GM23248 (cell line): ENCODE measurements around the gene EBF3. TPM values are rescaled to one million over a fixed set of nuclear protein-coding genes. Genes with fewer than 3 reads are reported as not detected.
A peak's percentile ranks its signal among the peaks of the same experiment; 100 is the strongest.

Source experiments
- DNase-seq: peaks from one replicate; pipeline ENCODE4 v3.0.0-alpha.2; 2015
- H2AFZ ChIP-seq: fragments of 200-600 bp; sonication (generic); 2 replicates; pipeline ENCODE4 v1.6.1; 2016; ENCODE audit warnings: antibody characterized with exemption
- H3F3A ChIP-seq: fragments of 200-600 bp; sonication (generic); 2 replicates; pipeline ENCODE4 v1.6.1; 2016; ENCODE audit warnings: mild to moderate bottlenecking, antibody characterized with exemption, mixed run types; ENCODE audit not compliant: insufficient read depth
- H3K27ac ChIP-seq: fragments of 200-600 bp; sonication (generic); 2 replicates; pipeline ENCODE4 v1.5.1; 2016; ENCODE audit warnings: mild to moderate bottlenecking
- H3K27me3 ChIP-seq: fragments of 200-600 bp; sonication (generic); replicated peaks from 2 replicates; pipeline ENCODE4 v1.6.1; 2016; ENCODE audit warnings: mild to moderate bottlenecking; ENCODE audit not compliant: insufficient read depth
- H3K36me3 ChIP-seq: fragments of 200-600 bp; sonication (generic); 2 replicates; pipeline ENCODE4 v1.6.1; 2016; ENCODE audit warnings: low read depth, mild to moderate bottlenecking
- H3K4me1 ChIP-seq: fragments of 200-600 bp; sonication (generic); 2 replicates; pipeline ENCODE4 v1.6.1; 2016; ENCODE audit warnings: mild to moderate bottlenecking; ENCODE audit not compliant: insufficient read depth
- H3K4me2 ChIP-seq: fragments of 200-600 bp; sonication (generic); one replicate; pipeline ENCODE4 v1.6.1; 2016; ENCODE audit warnings: mild to moderate bottlenecking; ENCODE audit not compliant: unreplicated experiment
- H3K4me3 ChIP-seq: fragments of 200-600 bp; sonication (generic); 2 replicates; pipeline ENCODE4 v1.5.1; 2016; ENCODE audit warnings: mild to moderate bottlenecking
- H3K79me2 ChIP-seq: fragments of 200-600 bp; sonication (generic); 2 replicates; pipeline ENCODE4 v1.6.1; 2016; ENCODE audit warnings: mild to moderate bottlenecking; ENCODE audit not compliant: insufficient read depth
- H3K9ac ChIP-seq: fragments of 200-600 bp; sonication (generic); 2 replicates; pipeline ENCODE4 v1.6.1; 2016; ENCODE audit warnings: mild to moderate bottlenecking
- H3K9me2 ChIP-seq: fragments of 200-600 bp; sonication (generic); 2 replicates; pipeline ENCODE4 v1.6.1; 2016; ENCODE audit warnings: mixed run types, mild to moderate bottlenecking, moderate library complexity; ENCODE audit not compliant: insufficient read depth
- H3K9me3 ChIP-seq: fragments of 200-600 bp; sonication (generic); one replicate; pipeline ENCODE4 v1.6.1; 2017; ENCODE audit warnings: low read depth
- H4K20me1 ChIP-seq: fragments of 200-600 bp; sonication (generic); 2 replicates; pipeline ENCODE4 v1.6.0; 2016; ENCODE audit not compliant: insufficient read depth
- EZH2 ChIP-seq: fragments of 200-600 bp; sonication (generic); IDR thresholded peaks from 2 replicates; pipeline ENCODE4 v1.6.1; 2018; ENCODE audit warnings: antibody characterized with exemption, mild to moderate bottlenecking; ENCODE audit not compliant: insufficient read depth, poor library complexity, severe bottlenecking
- EZH2phosphoT487 ChIP-seq: fragments of 200-600 bp; sonication (generic); IDR thresholded peaks from 2 replicates; pipeline ENCODE4 v1.6.1; 2018; ENCODE audit warnings: antibody characterized with exemption, moderate library complexity, mild to moderate bottlenecking, low read depth; ENCODE audit not compliant: insufficient read depth
- WGBS, 2 experiments: methylation state at CpG; one replicate each; pipeline ENCODE4 v1.1.6; 2015 to 2017; ENCODE audit warnings: low lambda C conversion rate in 2 of 2, low coverage in 1 of 2; ENCODE audit errors: missing lambda C conversion rate in 2 of 2; 5-methylcytosine and 5-hydroxymethylcytosine counted together
- in situ Hi-C: fragments of 300-500 bp; cut with MboI; formaldehyde crosslinking; loops from 2 replicates; pipeline ENCODE4 v1.15.0; 2020
- polyA plus RNA-seq: library from polyadenylated mRNA; unstranded; fragments of >200 nt; fragmentation: Nextera tagmentation; extraction: Ambion mirVana; gene quantifications from 2 replicates; pipeline ENCODE4 v1.2.1, GENCODE V29; 2016
- total RNA-seq: library from RNA; depleted of rRNA; stranded (reverse); fragments of >200 nt; shearing (Covaris generic); gene quantifications from 2 replicates; pipeline ENCODE4 v1.2.3, GENCODE V29; 2014

EBF3 gene
- total and polyA plus RNA-seq, 2 experiments from 2014 or later: 0.15 to 0.43 TPM

- in situ Hi-C loops: no loop called here
- no peak overlapping the region for H3K4me2 ChIP-seq
- H4K20me1 ChIP-seq: no peaks in the 10 kb centered on the region
- H3K27me3 ChIP-seq: peaks cover 22% of the 10 kb centered on the region
- H3K9ac ChIP-seq: no peak overlapping the region
- WGBS, 2 experiments: 69% methylated on average over 14 of the region's 14 CpGs
- no peaks in the 10 kb centered on the region for H3K36me3 ChIP-seq
- no peak for DNase-seq
- no peak overlapping the region for H3K27ac ChIP-seq
- no peaks in the 10 kb centered on the region for H3F3A ChIP-seq
- H3K4me3 ChIP-seq: no peak overlapping the region
- H2AFZ ChIP-seq: no peak overlapping the region
- H3K9me2 ChIP-seq: no peaks in the 10 kb centered on the region
- no peaks in the 10 kb centered on the region for H3K79me2 ChIP-seq
- H3K4me1 ChIP-seq: no peaks in the 10 kb centered on the region
- no peak for TF ChIP-seq EZH2phosphoT487
- no peak for TF ChIP-seq EZH2
- H3K9me3 ChIP-seq: no peaks in the 10 kb centered on the region
Measured at GRCh38 chr10:130002606-130003005, 38.5 kb upstream of the EBF3 start.

GRCh38 chr10:130000918-130001317, 36.8 kb upstream of the EBF3 start:
- in situ Hi-C loops: no loop called here
- Histone ChIP-seq H3K27me3 (peaks cover 11% of the 10 kb centered on the region; the same call in 1 of the 2 replicates), H3F3A (no peaks in the 10 kb centered on the region), H2AFZ (no peak overlapping the region), H3K36me3 (no peaks in the 10 kb centered on the region), H3K9me3 (no peaks in the 10 kb centered on the region), H3K4me1 (no peaks in the 10 kb centered on the region), H3K79me2 (no peaks in the 10 kb centered on the region), H3K27ac (no peak overlapping the region), H3K9ac (no peak overlapping the region), H3K9me2 (no peaks in the 10 kb centered on the region), H3K4me3 (no peak overlapping the region), H4K20me1 (no peaks in the 10 kb centered on the region), H3K4me2 (no peak overlapping the region)
- DNase-seq: no peak
- 70 to 83% methylated on average over 4 of the region's 4 CpGs for WGBS, 2 experiments
- TF ChIP-seq EZH2 (no peak), EZH2phosphoT487 (no peak)

DNA sequence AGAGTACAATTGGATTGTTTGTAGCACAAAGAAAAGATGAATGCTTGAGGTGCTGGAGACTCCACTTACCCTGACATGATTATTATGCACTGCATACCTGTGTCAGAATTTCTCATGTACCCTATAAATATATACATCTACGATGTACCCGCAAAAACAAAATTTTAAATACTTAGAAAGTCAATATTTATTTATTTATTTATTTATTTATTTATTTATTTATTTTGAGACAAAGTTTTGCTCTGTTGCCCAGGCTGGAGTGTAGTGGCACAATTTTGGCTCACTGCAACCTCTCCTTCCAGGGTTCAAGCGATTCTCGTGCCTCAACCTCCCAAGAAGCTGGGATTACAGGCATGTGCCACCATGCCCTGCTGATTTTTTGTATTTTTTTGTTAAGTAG, 35.1 kb upstream of the EBF3 start:
- Histone ChIP-seq H3K9ac (no peak overlapping the region), H3K36me3 (no peaks in the 10 kb centered on the region), H3K4me2 (no peak overlapping the region), H3K4me1 (peaks cover 3% of the 10 kb centered on the region), H4K20me1 (no peaks in the 10 kb centered on the region), H3K4me3 (no peak overlapping the region), H3K27me3 (no peaks in the 10 kb centered on the region), H3K9me3 (no peaks in the 10 kb centered on the region), H3K9me2 (no peaks in the 10 kb centered on the region), H3K79me2 (no peaks in the 10 kb centered on the region), H2AFZ (no peak overlapping the region), H3K27ac (no peak overlapping the region), H3F3A (peaks cover 2% of the 10 kb centered on the region; the same call in 1 of the 2 replicates)
- in situ Hi-C loops: no loop called here
- no peak for DNase-seq
- TF ChIP-seq EZH2phosphoT487 (no peak), EZH2 (no peak)
- WGBS, 2 experiments: 68 to 69% methylated on average over 4 of the region's 4 CpGs

- WGBS, 2 experiments: 0 to 12% methylated on average over 1 of the region's 1 CpG
- H3K9me3 ChIP-seq: peaks cover 5% of the 10 kb centered on the region
- no peaks in the 10 kb centered on the region for H3K9me2 ChIP-seq
- peak overlapping the region; percentile 51 for H3K9ac ChIP-seq
- H2AFZ ChIP-seq: no peak overlapping the region
- H3K27ac ChIP-seq: peak overlapping the region; percentile 67
- peak overlapping the region; percentile 46 for H3K4me2 ChIP-seq
- H3K4me1 ChIP-seq: peaks cover 14% of the 10 kb centered on the region
- in situ Hi-C loops: no loop called here
- H3K4me3 ChIP-seq: no peak overlapping the region
- peak; percentile 94 for DNase-seq
- no peaks in the 10 kb centered on the region for H3K36me3 ChIP-seq
- H4K20me1 ChIP-seq: no peaks in the 10 kb centered on the region
- H3K27me3 ChIP-seq: no peaks in the 10 kb centered on the region
- TF ChIP-seq EZH2phosphoT487 (no peak), EZH2 (no peak)
- H3K79me2 ChIP-seq: no peaks in the 10 kb centered on the region
- peaks cover 13% of the 10 kb centered on the region; the same call in 1 of the 2 replicates for H3F3A ChIP-seq
Measured at GRCh38 chr10:129993621-129994020, 29.5 kb upstream of the EBF3 start.

GRCh38 chr10:129992356-129992755, 28.3 kb upstream of the EBF3 start:
- DNase-seq: no peak
- H3K4me1 ChIP-seq: peaks cover 14% of the 10 kb centered on the region
- in situ Hi-C loops: no loop called here
- peaks cover 5% of the 10 kb centered on the region for H3K9me3 ChIP-seq
- no peaks in the 10 kb centered on the region for H3K79me2 ChIP-seq
- H3K36me3 ChIP-seq: no peaks in the 10 kb centered on the region
- H2AFZ ChIP-seq: no peak overlapping the region
- TF ChIP-seq EZH2: no peak
- no peak for TF ChIP-seq EZH2phosphoT487
- no peak overlapping the region for H3K4me3 ChIP-seq
- H3K4me2 ChIP-seq: no peak overlapping the region
- no peak overlapping the region for H3K9ac ChIP-seq
- H3F3A ChIP-seq: peaks cover 13% of the 10 kb centered on the region; the same call in 1 of the 2 replicates
- no peaks in the 10 kb centered on the region for H3K9me2 ChIP-seq
- H3K27ac ChIP-seq: no peak overlapping the region
- no peaks in the 10 kb centered on the region for H4K20me1 ChIP-seq
- no peaks in the 10 kb centered on the region for H3K27me3 ChIP-seq
- WGBS, 2 experiments: 73 to 81% methylated on average over 3 of the region's 3 CpGs
